ENCODE data around the gene FHAD1.
A peak's percentile ranks its signal among the peaks of the same experiment; 100 is the strongest.

Gene FHAD1

DNA sequence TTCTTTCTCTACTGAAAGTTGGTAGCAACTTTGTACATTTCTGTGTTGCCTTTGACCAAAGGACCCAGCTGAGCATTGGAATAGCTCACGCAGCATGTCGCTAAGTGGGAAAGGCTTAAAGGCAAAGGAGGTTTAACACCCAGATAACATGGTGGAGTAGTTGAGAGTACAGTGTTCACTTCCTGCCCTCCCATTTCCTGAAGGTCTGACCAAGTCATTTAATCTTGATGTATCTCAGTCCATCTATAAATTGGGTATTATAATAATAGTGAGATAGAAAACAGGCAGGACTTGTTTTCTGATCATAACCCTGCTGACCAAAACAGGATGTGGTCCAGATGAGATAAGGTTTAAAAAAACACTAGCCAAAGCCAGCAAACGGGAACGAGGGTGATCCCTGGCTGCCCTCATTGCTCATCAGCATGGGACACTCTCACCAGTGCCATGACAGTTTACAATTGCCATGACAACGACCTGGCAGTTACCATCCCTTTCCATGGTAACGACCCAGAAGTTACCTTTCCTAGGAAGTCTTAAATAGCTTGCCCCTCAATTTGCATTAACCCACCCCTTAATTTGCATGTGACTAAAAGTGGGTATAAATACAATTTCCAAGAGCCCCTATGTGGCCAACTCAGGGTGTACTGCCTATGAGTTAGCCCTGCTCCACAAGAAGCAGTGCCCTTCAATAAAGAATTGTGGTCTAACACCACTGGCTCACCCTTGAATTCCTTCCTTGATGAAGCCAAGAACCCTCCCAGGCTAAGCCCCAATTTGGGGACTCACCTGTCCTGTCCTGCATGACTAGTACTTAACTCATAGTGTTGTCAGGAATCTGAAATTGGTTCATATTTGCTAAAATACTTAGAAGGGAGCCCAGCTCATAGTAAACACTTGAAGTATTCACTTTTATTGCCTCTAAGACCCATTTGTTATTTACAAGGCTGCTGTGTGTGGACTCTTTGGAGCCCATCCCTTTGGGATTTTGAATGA is 28.4 kb upstream of the FHAD1 start:
- DNase-seq (ENCODE audit: low spot score) = no peak

DNA sequence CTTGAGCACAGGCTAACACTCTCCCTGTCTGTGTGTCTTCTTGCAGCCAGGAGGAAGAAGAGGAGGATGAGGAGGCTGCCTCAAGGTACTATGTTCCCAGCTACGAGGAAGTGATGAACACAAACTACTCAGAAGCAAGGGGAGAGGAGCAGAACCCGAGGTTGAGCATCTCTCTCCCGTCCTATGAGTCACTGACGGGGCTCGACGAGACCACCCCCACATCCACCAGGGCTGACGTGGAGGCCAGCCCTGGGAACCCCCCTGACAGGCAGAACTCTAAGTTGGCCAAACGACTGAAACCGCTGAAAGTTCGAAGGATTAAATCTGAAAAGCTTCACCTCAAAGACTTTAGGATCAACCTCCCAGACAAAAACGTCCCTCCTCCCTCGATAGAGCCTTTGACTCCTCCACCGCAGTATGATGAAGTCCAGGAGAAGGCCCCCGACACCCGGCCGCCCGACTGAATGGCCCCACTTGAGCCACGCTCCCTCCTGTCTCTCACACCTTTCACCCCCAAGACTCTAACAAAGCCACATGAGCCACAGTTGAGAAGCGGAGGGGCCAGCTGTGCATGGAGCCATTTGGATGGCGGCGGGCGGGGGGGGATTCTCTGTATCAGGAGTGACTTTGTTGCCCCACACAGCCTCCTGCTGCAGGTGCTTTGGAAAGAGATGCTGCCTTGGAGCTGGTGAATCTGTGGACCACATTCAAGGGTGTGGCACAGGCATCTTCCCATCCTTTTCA is 27.6 kb upstream of the FHAD1 start:
- no peak for DNase-seq (ENCODE audit: low spot score)

DNA sequence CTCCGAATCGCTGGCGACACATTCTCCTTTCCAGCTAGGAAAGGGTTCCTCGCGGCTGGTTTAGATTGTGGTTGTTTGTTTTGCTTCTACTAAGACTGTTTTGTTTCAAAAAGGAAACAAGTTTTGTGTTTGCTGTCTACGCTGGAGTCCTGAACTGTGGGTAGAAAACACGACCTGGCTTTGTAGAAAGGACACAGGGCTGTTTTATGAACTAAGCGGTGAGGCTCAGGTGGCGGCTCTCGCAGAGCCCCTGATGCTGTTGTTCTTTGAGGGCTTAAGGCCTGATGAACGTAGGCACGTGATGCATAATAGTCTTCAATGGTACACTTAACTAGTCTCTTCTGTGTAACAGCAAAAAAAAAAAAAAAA is 27.0 kb upstream of the FHAD1 start:
- DNase-seq (ENCODE audit: low spot score) = no peak

DNA sequence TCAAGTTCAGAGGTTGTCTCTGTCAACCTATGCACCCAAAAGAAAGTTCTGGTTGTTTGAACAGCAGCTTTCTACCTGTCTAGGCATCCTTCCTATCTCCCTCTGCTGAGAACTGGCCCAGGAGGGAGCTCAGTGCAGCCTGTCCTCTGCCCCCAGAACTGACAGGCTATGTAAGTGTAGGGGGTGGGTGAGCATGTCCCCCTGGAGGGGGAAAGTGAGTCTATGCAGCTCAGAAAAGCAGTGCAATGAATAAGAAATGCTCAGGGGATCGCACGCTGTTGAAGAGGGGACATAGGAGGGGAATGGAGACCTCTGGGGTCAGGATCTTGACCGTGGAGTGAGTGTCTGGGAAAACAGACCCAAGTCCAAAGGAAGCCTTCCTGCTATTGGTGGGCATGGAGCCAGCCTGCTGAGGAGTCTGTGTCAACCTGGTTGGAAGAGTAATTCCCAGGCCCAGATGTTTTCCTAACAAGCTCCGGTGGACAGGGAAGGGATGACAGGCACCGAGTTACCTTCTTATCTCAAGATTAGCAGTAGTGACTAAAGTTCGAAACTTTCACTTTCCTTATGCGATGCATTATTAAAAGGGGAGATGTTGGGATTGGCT is 26.1 kb upstream of the FHAD1 start:
- DNase-seq (ENCODE audit: low spot score) = peak; percentile 25

DNA sequence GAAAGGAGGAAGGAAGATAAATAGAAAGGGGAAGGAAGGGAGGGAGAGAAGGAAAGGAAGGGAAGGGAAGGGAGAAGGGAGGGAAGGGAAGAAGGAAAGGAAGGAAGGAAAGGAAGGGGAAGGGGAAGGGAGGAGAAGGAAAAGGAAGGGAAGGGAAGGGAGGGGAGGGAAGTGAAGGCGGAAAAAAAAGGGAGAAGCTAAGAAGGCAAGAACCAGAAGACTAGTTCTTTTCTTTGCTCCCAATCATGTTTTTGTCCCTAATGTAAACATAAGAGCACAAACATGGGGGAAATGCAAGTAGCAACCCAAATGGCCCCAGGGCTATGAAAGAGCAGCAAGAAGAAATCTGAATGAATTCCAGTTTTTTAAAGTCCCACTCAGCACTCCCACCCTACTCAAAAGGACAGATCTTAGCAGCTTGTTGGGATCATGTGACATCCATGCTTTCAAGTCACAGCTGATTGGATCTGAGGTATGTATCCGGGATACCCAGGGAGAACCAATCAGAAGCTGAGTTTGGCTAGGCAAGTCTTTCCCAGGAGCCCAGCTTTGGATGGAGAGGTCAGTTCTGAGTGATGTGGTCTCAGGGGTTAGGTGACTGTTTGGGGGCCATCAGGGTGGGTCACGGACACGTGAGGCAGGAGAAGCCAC is 24.2 kb upstream of the FHAD1 start:
- no peak for DNase-seq (ENCODE audit: low spot score)

DNA sequence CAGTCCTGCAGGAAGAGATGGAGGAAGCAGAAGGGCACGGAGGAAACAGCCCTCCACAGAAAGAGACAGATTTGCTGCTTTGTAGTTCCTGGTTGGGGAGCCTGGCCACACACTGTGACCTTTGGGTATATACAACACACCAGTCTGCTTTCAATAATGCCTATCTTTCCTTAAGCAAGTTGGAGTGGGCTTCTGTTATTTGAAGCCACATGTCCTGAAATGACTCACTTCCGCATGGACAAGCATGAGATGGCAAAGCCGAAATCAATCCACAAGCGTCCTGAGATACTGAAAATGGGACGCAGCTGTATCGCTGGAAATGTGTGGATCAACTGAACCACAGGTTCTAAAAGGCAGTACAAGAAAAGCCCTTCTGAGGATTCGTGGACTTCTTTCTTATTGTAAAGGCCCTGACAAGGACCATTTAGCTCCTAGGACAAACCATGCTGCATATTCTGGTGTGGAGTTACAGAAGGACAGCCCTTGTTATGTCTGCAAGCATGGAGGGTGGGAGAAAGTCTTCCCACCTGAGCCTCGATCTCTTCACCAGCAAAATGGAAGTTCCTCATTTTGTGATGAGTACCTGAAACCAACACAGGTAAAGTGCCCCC is 22.7 kb upstream of the FHAD1 start:
- no peak for DNase-seq (ENCODE audit: low spot score)

DNA sequence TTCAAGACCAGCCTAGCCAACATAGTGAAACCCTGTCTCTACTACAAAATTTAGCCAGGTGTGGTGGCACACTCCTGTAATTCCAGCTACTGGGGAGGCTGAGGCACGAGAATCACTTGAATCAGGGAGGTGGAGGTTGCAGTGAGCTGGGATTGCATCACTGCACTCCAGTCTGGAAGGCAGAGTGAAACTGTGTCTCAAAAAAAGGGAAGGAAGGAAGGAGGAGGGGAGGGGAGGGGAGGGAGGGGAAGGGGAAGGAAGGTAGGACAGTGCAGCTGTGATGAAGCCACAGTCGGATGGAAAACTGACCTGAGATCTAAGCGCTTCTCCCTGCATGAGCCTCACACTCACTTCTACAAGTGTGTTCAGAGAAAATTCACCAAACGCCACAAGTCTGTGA is 22.0 kb upstream of the FHAD1 start:
- no peak for DNase-seq (ENCODE audit: low spot score)

DNA sequence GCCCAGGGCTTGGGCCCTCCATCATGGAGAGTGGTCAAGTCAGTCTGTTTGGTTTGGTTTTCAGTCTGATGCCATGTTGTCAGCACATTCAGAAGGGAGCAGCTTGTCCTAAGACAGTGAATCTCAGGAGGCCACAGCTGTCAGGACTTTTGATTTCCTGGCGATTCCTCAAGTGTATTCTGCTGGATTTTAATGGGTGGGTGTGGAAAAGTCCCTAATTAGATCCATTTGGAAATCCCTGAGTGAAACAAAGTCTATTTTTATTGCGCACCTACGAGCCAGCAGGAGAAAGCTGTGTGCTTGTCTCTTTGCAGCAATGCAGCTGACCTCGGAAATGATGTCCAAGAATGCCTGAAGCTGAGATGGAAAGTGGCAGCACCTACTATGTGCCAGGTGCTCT is 21.6 kb upstream of the FHAD1 start:
- DNase-seq (ENCODE audit: low spot score) = no peak

DNA sequence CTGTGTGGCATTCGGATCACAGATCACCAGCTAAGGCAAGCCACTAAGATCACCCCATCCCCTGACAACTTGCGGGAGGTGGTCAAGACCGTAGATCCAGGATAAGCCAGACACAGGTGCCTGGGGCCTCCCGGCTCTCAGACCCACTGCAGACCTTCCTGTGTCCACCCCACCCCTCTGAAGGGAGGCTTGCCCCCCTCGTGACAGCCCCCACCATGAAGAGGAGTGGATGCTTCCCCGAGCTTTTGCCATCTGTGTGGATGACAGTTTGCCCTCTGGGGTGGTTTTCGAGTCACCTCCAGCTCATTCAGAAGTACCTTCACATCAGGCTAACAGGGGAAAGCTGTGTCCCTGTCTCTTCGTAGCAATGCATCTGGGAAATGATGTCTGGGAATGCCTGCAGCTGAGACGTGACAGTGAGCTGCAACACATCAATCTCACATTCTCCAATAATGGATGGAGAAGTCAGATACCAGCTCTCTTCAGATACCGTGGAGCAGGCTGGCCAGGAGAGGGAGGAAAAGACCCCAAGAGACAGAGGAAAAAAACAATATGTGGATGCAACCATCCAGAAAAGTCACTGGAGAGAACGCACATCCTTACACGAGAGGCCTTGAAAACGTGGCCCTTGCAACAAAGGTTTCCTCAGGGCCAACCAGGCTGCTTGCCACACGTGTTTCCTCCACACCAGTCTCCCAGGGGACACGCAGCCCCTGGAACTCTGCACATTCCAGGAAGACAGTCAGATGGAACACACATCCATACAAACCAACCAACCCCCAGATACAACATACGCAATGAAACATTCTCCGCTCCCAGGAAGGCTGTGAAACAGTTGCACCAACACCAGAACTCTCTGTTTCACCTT is 20.4 kb upstream of the FHAD1 start:
- DNase-seq (ENCODE audit: low spot score) = no peak

DNA sequence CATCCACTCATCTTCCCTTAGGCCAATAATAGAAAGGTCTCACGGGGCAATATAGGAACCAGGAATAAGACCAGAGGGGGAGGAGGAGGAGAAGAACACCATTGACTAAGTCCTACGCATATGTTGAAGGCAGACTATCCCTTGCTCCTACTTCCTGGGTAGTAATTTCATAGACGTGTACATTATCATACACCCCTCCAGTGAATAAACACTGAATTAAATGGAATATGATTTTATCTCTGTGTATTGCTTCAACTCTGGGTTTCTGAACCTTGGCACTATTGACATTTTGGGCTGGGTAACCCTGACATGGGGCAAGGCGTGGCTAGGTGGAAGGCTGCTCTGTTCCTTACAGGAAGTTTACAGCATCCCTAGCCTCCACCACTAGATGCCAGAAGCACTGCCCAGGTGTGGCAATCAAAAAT is 17.3 kb upstream of the FHAD1 start:
- DNase-seq (ENCODE audit: low spot score) = no peak

DNA sequence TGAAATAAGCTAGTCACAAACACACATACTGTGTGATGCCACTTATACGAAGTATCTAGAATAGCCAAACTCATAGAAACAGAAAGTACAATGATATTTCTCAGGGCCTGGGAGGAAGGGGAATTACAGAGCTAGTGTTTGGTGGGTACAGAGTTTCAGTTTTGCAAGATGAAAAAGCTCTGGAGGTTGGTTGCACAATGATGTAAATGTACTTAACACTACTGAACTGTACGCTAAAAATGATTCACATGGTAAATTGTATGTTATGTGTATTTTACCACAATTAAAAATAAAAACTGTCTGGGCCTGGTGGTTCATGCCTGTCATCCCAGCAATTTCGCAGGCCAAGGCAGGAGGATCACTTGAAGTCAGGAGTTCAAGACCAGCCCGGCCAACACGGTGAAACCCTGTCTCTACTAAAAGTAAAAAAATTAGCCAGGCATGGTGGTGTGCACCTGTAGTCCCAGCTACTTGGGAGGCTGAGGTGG is 15.3 kb upstream of the FHAD1 start:
- DNase-seq (ENCODE audit: low spot score) = no peak

DNA sequence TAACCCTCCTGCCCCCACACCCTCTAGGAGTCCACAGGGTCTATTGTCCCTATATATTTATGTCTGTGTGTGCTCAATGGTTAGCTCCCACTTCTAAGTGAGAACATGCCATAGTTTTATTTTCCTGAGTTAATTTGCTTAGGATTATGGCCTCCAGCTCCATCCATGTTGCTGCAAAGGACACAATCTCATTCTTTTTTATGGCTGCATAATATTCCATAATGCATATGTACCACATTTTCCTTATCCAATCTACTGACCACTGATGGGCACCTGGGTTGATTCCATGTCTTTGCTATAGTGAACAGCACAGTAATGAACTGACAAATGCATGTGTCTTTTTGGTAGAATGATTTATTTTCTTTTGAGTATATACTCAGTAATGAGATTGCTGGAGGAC is 13.3 kb upstream of the FHAD1 start:
- no peak for DNase-seq (ENCODE audit: low spot score)

DNA sequence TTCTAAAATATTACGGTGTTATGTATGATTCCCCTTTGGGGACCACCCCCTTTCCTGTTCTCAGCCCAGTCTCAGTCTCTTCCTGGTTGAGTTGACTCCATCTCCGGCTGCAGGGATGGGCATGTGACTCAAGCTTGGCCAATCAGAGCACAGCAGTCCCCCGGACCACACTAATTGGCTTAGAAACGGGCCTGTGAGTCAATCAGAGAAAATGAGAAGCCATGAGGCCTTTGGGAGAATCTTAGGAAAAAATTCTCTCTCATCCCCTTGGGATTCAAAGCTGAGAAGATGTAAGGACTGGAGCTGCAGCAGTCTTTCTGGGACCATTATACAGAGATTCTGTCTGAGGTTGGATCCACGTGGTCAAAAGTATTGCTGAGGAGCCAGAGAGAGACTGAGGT is 10.7 kb upstream of the FHAD1 start:
- DNase-seq (ENCODE audit: low spot score) = no peak

DNA sequence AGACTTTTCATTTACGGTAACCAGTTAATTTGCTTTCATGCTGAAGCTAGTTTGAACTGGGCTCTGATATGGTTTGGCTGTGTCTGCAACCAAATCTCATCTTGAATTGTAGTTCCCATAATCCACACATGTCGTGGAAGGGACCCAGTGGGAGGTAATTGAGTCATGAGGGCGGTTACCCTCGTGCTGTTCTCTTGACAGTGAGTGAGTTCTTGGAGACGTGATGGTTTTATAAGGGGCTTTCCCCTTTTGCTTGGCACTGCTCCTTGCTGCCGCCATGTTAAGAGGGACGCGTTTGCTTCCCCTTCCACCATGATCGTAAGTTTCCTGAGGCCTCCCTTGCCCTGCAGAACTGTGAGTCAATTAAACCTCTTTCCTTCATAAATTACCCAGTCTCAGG is 10.3 kb upstream of the FHAD1 start:
- no peak for DNase-seq (ENCODE audit: low spot score)

DNA sequence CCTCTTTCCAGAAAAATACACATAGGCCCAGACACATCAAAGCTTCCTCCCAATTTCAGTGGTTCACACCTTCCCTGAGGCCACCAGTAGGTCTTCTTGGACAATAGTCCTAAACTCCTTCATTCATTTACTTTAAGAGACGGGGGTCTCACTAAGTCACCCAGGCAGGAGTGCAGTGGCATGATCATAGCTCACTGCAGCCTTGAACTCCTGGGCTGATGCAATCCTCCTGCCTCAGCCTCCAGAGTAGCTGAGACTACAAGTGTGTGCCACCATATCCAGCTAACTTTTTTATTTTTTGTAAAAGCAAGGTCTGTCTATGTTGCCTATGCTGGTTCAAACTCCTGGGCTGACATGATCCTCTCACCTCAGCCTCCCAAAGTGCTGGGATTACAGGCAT is 8.2 kb upstream of the FHAD1 start:
- DNase-seq (ENCODE audit: low spot score) = no peak

DNA sequence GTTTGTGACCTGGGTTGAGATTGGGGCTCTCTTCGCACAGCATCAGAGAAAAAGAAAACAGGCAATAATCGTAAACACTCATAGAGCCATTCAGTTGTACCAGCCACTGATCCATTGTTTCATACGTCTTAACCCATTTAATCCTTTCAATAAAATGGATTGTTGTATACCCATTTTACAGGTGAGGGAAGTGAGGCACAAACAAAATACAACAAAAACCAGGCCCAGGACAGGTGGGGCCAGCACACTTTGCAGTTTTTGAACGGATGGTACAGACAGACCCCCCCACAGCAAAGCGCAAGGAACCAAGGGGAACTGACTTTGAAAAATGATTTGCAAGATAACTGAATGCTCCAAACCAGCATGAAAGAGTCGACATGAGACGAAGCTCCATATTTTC is 4.3 kb upstream of the FHAD1 start:
- no peak for DNase-seq (ENCODE audit: low spot score)

DNA sequence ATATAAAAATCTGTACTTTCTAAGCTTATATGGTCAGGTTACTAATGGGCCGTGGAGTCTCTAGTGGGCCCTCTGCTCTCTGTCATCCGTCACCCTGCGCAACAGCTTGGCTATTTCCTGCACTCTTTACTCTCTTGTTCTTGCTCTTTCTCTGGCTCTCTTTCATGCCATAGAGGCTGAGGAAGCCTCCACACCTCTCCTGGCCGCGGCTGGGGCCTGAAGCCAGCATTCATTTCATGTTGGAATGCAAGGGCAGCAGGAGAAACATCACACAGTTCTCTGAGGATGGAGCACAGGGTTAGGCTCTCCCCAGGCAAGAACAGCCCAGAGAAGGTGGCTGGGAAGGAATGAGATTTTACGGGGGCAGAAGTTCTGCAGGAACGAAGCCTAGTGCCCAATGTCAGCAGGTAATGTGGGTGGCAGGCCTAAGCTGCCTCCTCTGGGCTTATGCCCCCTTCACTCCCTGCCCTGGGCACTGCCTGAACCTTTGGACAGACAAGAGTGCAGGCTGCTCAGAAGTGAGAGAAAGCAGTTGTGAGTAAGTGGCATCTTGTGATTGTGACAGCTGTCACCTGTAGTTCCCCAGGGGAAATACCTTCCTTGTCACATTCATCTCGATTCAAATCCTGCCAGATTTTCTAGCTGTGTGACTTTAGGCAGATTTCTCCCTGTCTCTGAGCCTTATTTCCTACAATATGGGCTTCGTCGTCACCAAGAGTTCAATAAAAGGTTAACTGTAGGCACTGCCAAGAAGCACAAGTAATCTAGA is 3.6 kb upstream of the FHAD1 start:
- DNase-seq (ENCODE audit: low spot score) = no peak

DNA sequence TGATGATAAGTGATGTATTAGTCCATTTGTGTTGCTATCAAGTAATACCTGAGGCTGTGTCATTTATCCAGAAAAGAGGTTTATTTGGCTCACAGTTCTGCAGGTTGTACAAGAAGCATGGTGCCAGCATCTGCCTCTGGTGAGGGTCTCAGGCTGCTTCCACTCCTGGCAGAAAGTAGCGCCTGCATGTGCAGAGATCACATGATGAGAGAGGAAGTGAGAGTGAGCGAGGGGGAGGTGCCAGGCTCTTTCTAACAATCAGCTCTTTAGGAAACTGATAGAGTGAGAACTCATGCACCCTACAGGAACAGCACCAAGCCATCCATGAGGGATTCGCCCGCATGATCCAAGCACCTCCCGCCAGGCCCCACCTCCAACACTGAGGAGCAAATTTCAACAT is 2.2 kb upstream of the FHAD1 start:
- DNase-seq (ENCODE audit: low spot score) = no peak

DNA sequence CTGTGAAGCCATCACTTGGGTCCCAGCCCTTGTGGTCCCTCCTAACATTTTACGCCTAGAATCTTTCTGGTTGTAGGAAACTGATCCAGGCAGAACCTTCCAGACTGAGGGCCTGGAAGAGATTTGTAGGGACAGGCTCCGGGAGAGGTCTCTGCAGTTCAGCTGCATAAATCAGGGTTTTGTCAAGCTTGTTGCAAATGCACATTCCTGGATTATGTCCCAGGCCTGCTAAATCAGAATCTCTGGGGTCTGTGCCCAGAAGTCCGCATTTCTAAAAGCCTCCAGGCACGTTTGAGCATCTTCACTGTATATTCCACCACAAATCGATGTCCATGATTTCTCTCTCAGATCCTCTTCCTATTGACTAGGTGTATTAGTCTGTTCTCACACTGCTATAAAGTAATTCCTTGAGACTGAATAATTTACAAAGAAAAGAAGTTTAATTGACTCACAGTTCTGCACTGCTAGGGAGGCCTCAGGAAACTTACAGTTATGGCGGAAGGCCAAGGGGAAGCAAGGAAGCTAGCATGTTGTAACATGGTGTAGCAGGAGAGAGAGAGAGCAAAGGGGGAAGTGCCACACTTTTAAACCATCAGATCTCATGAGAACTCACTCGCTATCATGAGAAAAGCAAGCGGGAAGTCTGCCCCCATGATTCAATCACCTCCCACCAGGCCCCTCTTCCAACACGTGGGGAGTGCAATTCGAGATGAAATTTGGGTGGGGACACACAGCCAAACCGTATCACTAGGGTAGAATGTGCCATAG is 1.2 kb upstream of the FHAD1 start:
- DNase-seq (ENCODE audit: low spot score) = no peak
